GM12864 (cell line): ENCODE results near the gene TRIM3.

Experiments used
- DNase-seq: peaks from one replicate; pipeline ENCODE4 v3.0.0-alpha.2; 2011; ENCODE audit warnings: low read depth
- H3K4me3 ChIP-seq: 2 replicates; pipeline ENCODE4 v1.5.1; 2011; ENCODE audit warnings: mild to moderate bottlenecking, low read depth, low read length, control low read depth
- CTCF ChIP-seq: IDR thresholded peaks from 2 replicates; pipeline ENCODE4 v1.5.1; 2011; ENCODE audit warnings: low read depth, mild to moderate bottlenecking, moderate library complexity, low read length, control low read depth, inconsistent platforms; ENCODE audit errors: missing control alignments

Gene TRIM3

GRCh38 chr11:6486938-6487337, 13.2 kb upstream of the TRIM3 start:
- no peak for DNase-seq
- no peak for TF ChIP-seq CTCF
- H3K4me3 ChIP-seq = no peak overlapping the region

DNA sequence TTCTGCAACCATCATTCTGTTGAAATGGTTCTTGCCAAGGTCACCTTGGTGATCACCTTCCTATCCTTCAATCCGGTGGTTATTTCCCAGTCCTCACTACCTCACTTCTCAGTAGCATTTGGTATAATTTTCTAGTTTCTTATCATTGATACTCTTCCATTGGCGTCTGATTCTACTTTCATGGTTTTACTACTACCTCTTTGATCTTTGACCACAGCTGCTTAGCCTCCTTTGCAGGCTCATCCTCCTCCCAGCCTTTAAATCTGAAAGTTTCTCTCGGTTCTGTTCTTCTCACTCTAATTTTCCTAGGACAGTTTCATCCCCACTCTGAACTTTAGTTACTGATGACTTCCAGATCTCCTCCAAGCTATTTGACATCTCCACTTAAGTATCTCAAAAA, 12.5 kb upstream of the TRIM3 start:
- no peak overlapping the region for H3K4me3 ChIP-seq
- DNase-seq = no peak
- TF ChIP-seq CTCF = no peak

DNA sequence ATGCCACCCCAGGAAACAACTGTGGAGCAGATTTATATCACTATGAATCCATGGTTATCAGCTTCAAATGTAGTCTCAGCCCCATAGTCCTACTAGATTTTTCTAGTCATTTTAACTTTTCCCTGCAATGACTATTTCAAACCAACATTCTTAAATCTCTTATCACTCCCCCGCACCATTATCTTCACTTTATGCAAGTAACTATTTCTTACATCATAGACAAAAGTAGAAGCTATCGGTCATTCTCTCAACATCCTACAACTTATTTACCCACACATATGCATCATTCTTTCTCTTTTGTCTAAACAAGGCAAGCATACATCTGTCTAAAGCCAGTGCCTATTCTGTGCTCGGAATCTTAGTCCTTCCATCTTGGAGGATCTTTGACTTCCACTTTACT, 11.9 kb upstream of the TRIM3 start:
- no peak overlapping the region for H3K4me3 ChIP-seq
- DNase-seq = no peak
- TF ChIP-seq CTCF = no peak

DNA sequence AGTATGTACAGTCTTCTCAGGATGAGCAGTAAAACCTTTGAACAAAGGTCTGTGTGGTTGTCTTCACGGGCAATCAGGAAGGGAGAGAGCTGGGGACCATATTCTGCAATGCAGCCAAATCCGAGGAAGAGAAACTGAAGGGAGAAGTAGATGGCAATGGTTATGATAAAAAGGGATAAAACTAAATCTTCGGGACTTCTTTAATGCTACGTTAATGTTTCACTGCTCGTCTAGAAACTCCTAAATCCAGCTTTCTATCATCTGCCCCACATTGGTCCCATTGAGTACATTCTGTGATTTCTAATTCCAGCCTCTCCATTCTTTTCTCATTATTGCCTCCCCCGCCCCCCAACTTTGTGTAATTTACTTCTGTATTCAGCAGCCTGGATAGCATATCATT, 9.3 kb upstream of the TRIM3 start:
- no peak for TF ChIP-seq CTCF
- no peak for DNase-seq
- no peak overlapping the region for H3K4me3 ChIP-seq

- DNase-seq = no peak
- TF ChIP-seq CTCF = no peak
- H3K4me3 ChIP-seq = peak overlapping the region; percentile 98
Measured at GRCh38 chr11:6482441-6482840, 8.7 kb upstream of the TRIM3 start.

GRCh38 chr11:6481924-6482275, 8.2 kb upstream of the TRIM3 start:
- DNase-seq = no peak
- TF ChIP-seq CTCF = no peak
- H3K4me3 ChIP-seq = peak overlapping the region; percentile 98

DNA sequence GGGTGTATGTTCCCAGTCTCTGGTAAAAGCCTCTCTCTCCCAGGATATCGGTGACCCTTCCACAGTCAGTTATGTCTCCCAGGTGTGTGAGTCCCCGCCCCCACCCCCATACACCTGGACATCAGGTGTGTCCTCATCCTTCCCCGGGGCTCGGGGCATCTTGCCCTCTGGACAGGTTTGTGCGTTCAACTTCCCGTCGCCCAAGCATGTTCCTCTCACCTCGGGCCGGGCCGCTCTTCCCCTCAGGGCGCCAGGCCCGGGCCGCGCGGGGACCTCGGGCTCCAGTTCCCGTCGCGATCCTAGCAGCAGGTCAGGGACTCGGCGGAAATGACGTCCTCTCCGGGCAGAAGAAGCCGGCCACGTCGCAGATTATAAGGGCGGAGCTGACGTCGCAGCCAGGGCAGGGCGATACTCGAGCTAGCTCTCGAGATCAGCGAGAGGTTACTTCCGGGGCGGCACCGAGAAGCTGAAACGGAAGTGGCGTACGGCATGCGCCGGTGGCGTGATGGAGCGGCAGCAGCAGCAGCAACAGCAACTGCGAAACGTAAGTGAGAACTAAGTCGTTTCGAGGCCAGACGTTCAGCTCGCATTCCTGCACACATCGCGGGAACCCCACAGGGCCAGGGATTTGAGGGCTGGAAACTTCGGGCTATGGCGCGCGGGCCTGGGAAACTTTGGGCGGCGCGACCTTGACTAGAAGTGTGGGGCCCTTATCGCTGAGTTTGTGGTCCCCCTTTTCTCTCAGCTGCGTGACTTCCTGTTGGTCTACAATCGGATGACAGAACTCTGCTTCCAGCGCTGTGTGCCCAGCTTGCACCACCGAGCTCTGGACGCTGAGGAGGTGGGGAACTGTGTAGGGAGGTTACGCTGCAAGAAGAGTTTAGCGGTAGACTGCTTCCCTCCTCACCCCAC, 7.5 kb upstream of the TRIM3 start, which contains the start of the genes ARFIP2 and TIMM10B:
TSS of gene ARFIP2 (minus strand) at position 320 of the 912 bp plus-strand sequence. CDS start 910 bp downstream, outside the sequence.
TSS of gene TIMM10B (plus strand) at position 490 of the 912 bp plus-strand sequence. CDS start at position 506, 16 bp downstream.
- TF ChIP-seq CTCF = no peak
- peak within 1 kb of the TSS; percentile 98 for H3K4me3 ChIP-seq
- DNase-seq = peak; percentile 93
